HCT116 (cell line): ENCODE measurements around the gene UAP1.

Source experiments
- CBX3 ChIP-seq: IDR thresholded peaks from 2 replicates; pipeline ENCODE4 v1.6.1; 2012; ENCODE audit warnings: low read depth
- CEBPB ChIP-seq: IDR thresholded peaks from 2 replicates; pipeline ENCODE4 v1.6.1; 2012; ENCODE audit warnings: low read depth
- ELF1 ChIP-seq: IDR thresholded peaks from 2 replicates; pipeline ENCODE4 v1.6.1; 2012; ENCODE audit warnings: low read depth, borderline replicate concordance
- EZH2phosphoT487 ChIP-seq: fragments of 200-600 bp; IDR thresholded peaks from 2 replicates; pipeline ENCODE4 v1.6.1; 2018; ENCODE audit warnings: antibody characterized with exemption, borderline replicate concordance
- POLR2A ChIP-seq: IDR thresholded peaks from 2 replicates; pipeline ENCODE4 v1.7.0; 2011; ENCODE audit warnings: borderline replicate concordance; ENCODE audit not compliant: insufficient read depth, insufficient read length; ENCODE audit errors: extremely low read depth
- POLR2AphosphoS5 ChIP-seq: IDR thresholded peaks from 2 replicates; pipeline ENCODE4 v1.6.1; 2011; ENCODE audit warnings: mild to moderate bottlenecking, low read depth, low read length, moderate library complexity
- RAD21 ChIP-seq: IDR thresholded peaks from 2 replicates; pipeline ENCODE4 v1.6.1; 2012; ENCODE audit warnings: low read depth, mild to moderate bottlenecking
- SRF ChIP-seq: IDR thresholded peaks from 2 replicates; pipeline ENCODE4 v1.6.1; 2012; ENCODE audit warnings: low read depth
- TCF7L2 ChIP-seq: IDR thresholded peaks from 2 replicates; pipeline ENCODE4 v1.7.0; 2011; ENCODE audit warnings: borderline replicate concordance, inconsistent platforms; ENCODE audit not compliant: insufficient read depth, insufficient read length; ENCODE audit errors: extremely low read depth
- YY1 ChIP-seq: IDR thresholded peaks from 2 replicates; pipeline ENCODE4 v1.6.1; 2011; ENCODE audit warnings: low read length, low read depth, moderate library complexity, mild to moderate bottlenecking; ENCODE audit not compliant: insufficient replicate concordance; ENCODE audit errors: extremely low read depth
- ZNF274 ChIP-seq: fragments of 200-500 bp; sonication (Bioruptor generic); IDR thresholded peaks from 2 replicates; pipeline ENCODE4 v1.6.1; 2014; ENCODE audit warnings: mild to moderate bottlenecking, low read depth, low read length, inconsistent platforms
- TF ChIP-seq, protein P1 (sequence below), 3 experiments: fragments of 200-600 bp in 1 of 3; sonication (generic) in 1 of 3; IDR thresholded peaks in 2 of 3; conservative IDR thresholded peaks in 1 of 3; 2 replicates each; pipeline ENCODE4 v1.5.1; 2012 to 2017; ENCODE audit warnings: low read depth in 2 of 3, low read length in 2 of 3, antibody characterized with exemption in 1 of 3, borderline replicate concordance in 1 of 3, control low read depth in 1 of 3, mild to moderate bottlenecking in 1 of 3, mixed read lengths in 1 of 3, mixed run types in 1 of 3, moderate library complexity in 1 of 3; ENCODE audit not compliant: insufficient read depth in 1 of 3
- TF ChIP-seq, protein P2 (sequence below): IDR thresholded peaks from 2 replicates; pipeline ENCODE4 v1.6.1; 2012; ENCODE audit warnings: low read depth
- TF ChIP-seq, protein P3 (sequence below): IDR thresholded peaks from 2 replicates; pipeline ENCODE4 v1.6.1; 2012

DNA sequence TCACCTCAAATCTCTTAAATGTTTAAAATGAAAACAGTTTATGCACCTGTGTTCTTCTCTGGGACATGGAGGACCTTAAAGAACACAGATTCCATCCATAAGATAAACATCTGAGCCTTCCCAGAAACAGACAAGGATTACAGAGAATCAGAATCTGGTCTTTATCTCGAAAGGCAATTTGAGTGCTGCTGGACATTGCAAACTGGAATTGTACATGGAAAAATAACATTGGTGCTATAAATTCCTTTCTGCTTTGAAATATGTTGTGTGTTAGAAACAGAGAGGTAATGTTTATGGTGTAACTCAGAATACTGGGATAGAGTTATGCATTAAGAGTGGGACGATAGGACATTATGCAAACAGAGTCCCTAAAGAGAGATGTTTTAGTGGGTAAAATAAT is 64.2 kb downstream of the UAP1 start:
- no peak for TF ChIP-seq POLR2AphosphoS5
- no peak for TF ChIP-seq CBX3
- TF ChIP-seq ZNF274 = no peak
- TF ChIP-seq, protein P1, sequence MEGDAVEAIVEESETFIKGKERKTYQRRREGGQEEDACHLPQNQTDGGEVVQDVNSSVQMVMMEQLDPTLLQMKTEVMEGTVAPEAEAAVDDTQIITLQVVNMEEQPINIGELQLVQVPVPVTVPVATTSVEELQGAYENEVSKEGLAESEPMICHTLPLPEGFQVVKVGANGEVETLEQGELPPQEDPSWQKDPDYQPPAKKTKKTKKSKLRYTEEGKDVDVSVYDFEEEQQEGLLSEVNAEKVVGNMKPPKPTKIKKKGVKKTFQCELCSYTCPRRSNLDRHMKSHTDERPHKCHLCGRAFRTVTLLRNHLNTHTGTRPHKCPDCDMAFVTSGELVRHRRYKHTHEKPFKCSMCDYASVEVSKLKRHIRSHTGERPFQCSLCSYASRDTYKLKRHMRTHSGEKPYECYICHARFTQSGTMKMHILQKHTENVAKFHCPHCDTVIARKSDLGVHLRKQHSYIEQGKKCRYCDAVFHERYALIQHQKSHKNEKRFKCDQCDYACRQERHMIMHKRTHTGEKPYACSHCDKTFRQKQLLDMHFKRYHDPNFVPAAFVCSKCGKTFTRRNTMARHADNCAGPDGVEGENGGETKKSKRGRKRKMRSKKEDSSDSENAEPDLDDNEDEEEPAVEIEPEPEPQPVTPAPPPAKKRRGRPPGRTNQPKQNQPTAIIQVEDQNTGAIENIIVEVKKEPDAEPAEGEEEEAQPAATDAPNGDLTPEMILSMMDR (IDR thresholded peaks at IDR 0.05 in 2 of 3, conservative IDR thresholded peaks at IDR 0.05 in 1 of 3; ENCODE audit: borderline replicate concordance in 1 of 3, insufficient read depth in 1 of 3, low read depth in 2 of 3, low read length in 2 of 3) = no peak
- TF ChIP-seq TCF7L2 = no peak
- TF ChIP-seq, protein P2, sequence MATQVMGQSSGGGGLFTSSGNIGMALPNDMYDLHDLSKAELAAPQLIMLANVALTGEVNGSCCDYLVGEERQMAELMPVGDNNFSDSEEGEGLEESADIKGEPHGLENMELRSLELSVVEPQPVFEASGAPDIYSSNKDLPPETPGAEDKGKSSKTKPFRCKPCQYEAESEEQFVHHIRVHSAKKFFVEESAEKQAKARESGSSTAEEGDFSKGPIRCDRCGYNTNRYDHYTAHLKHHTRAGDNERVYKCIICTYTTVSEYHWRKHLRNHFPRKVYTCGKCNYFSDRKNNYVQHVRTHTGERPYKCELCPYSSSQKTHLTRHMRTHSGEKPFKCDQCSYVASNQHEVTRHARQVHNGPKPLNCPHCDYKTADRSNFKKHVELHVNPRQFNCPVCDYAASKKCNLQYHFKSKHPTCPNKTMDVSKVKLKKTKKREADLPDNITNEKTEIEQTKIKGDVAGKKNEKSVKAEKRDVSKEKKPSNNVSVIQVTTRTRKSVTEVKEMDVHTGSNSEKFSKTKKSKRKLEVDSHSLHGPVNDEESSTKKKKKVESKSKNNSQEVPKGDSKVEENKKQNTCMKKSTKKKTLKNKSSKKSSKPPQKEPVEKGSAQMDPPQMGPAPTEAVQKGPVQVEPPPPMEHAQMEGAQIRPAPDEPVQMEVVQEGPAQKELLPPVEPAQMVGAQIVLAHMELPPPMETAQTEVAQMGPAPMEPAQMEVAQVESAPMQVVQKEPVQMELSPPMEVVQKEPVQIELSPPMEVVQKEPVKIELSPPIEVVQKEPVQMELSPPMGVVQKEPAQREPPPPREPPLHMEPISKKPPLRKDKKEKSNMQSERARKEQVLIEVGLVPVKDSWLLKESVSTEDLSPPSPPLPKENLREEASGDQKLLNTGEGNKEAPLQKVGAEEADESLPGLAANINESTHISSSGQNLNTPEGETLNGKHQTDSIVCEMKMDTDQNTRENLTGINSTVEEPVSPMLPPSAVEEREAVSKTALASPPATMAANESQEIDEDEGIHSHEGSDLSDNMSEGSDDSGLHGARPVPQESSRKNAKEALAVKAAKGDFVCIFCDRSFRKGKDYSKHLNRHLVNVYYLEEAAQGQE = no peak
- TF ChIP-seq POLR2A = no peak
- TF ChIP-seq, protein P3, sequence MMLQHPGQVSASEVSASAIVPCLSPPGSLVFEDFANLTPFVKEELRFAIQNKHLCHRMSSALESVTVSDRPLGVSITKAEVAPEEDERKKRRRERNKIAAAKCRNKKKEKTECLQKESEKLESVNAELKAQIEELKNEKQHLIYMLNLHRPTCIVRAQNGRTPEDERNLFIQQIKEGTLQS = no peak
- TF ChIP-seq RAD21 = no peak
- TF ChIP-seq YY1 = no peak
- no peak for TF ChIP-seq SRF
- no peak for TF ChIP-seq ELF1
- no peak for TF ChIP-seq EZH2phosphoT487
- no peak for TF ChIP-seq CEBPB
